H1 (cell line): Measurements from ENCODE around the gene S100P. TPM values are rescaled to one million over a fixed set of nuclear protein-coding genes. Genes with fewer than 3 reads are reported as not detected.

ENCODE experiments used
- ATF2 ChIP-seq: IDR thresholded peaks from 2 replicates; pipeline ENCODE4 v1.6.1; 2012; ENCODE audit warnings: low read length, inconsistent platforms
- CBX5 ChIP-seq: fragments of 300-800, 300-1000 bp; sonication (generic); IDR thresholded peaks from 2 replicates; pipeline ENCODE4 v1.7.1; 2016; ENCODE audit warnings: antibody characterized with exemption, low read length, low read depth
- CHD7 ChIP-seq: fragments of 300-600 bp; sonication (generic); IDR thresholded peaks from 2 replicates; pipeline ENCODE4 v1.7.1; 2012; ENCODE audit warnings: low read length, moderate library complexity, mild to moderate bottlenecking, inconsistent platforms; ENCODE audit not compliant: insufficient replicate concordance
- POU5F1 ChIP-seq: IDR thresholded peaks from 2 replicates; pipeline ENCODE4 v1.6.1; 2011; ENCODE audit warnings: low read depth, mild to moderate bottlenecking, low read length, moderate library complexity
- USF2 ChIP-seq: IDR thresholded peaks from 2 replicates; pipeline ENCODE4 v1.6.1; 2011; ENCODE audit warnings: low read length, improper control_type of control experiment
- polyA plus RNA-seq, 7 experiments: library from polyadenylated mRNA; depleted of rRNA in 3 of 7; stranded (reverse) in 5 of 7; unstranded in 2 of 7; fragments of >200 nt in 5 of 7; fragments of 200-250 nt in 2 of 7; gene quantifications; 1 replicate in 5 of 7; 2 replicates in 1 of 7; 4 replicates in 1 of 7; pipeline versions ENCODE4 v1.2.1 to v1.2.3, GENCODE V29; 2011 to 2013; ENCODE audit warnings: missing spikeins in 2 of 7, mixed read lengths in 2 of 7
- total RNA-seq: library from RNA; stranded (reverse); fragmentation: NEBNext Ultra II Directional; extraction: Animal tissue kit (Norgen Biotek cat#: 25700); gene quantifications from 2 replicates; pipeline ENCODE4 v1.2.1, GENCODE V29; 2021
- TF ChIP-seq, protein P1 (sequence below): IDR thresholded peaks from 2 replicates; pipeline ENCODE4 v1.6.1; 2011; ENCODE audit warnings: low read depth, mild to moderate bottlenecking, low read length; ENCODE audit not compliant: insufficient read depth

S100P gene
- total and polyA plus RNA-seq, 2 of the 8 experiments (the other 6 are each of a cell fraction or from before 2014, with no cell fraction given) = not detected

- TF ChIP-seq CHD7 (no peak), USF2 (no peak), POU5F1 (no peak), ATF2 (no peak), CBX5 (no peak)
- TF ChIP-seq, protein P1, sequence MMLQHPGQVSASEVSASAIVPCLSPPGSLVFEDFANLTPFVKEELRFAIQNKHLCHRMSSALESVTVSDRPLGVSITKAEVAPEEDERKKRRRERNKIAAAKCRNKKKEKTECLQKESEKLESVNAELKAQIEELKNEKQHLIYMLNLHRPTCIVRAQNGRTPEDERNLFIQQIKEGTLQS = no peak
These were observed 29.2 kb downstream of the S100P start (continued) for GRCh38 chr4:6722891-6723290.
